ENCODE results near the gene ANKRD28.

Gene ANKRD28

DNA sequence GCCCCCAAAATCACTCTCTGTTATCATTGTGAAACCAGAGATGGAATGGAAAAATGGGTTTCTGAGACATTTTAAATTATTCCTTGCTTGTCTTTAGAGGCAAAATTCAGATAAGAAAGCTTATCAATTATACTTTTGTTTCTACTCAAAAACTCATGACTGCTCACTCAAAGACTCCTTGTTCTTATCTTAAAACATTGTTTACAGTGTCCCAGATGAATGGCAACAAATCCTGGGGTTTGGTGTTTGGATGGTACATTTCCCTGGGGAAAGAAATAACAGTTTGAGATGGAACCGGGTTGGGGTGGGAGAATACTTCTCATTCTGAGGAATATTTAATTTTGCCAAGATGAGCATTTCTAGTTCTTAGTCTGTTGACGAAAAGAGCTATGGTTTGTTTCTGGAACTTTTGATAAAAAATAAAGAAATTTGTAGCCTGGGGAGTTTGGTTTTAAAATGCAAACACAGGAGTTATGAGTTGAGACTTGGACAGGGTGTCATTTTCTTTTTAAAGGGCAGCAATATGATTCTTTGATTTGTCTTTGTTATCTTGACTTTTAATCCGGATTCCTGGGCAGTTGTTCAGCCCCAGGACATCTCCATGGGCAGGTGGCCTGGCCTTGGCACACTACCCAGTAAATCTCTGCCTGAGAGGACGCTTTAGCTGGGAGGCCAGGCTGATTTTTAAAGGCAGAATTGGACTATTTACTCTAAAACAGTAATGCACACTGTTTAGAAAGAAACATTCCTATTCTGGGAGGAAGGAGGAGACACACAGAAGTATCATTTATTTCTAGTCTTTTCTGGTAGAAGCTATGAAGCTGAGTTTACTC lies 163.8 kb downstream of the ANKRD28 start:
- no peaks in the 10 kb centered on the region for H3F3A ChIP-seq (ENCODE audit: low read depth)
- no peaks in the 10 kb centered on the region for H3K27me3 ChIP-seq (ENCODE audit: insufficient read depth, low read length, poor library complexity, severe bottlenecking)
- no peaks in the 10 kb centered on the region for H3K9me3 ChIP-seq (ENCODE audit: insufficient read depth, low read depth, low read length)
- no peak overlapping the region for H3K4me2 ChIP-seq (ENCODE audit: low read depth, low read length, poor library complexity, severe bottlenecking)
- TF ChIP-seq, protein P1, sequence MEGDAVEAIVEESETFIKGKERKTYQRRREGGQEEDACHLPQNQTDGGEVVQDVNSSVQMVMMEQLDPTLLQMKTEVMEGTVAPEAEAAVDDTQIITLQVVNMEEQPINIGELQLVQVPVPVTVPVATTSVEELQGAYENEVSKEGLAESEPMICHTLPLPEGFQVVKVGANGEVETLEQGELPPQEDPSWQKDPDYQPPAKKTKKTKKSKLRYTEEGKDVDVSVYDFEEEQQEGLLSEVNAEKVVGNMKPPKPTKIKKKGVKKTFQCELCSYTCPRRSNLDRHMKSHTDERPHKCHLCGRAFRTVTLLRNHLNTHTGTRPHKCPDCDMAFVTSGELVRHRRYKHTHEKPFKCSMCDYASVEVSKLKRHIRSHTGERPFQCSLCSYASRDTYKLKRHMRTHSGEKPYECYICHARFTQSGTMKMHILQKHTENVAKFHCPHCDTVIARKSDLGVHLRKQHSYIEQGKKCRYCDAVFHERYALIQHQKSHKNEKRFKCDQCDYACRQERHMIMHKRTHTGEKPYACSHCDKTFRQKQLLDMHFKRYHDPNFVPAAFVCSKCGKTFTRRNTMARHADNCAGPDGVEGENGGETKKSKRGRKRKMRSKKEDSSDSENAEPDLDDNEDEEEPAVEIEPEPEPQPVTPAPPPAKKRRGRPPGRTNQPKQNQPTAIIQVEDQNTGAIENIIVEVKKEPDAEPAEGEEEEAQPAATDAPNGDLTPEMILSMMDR (conservative IDR thresholded peaks at IDR 0.05; ENCODE audit: low read length), result no peak
- no peak for TF ChIP-seq EZH2phosphoT487 (IDR thresholded peaks at IDR 0.05; ENCODE audit: borderline replicate concordance)
- no peak overlapping the region for H3K9ac ChIP-seq (ENCODE audit: low read depth, low read length, poor library complexity, severe bottlenecking)
- no peaks in the 10 kb centered on the region for H3K9me2 ChIP-seq (replicated peaks; ENCODE audit: low read depth, low read length)
- H2AFZ ChIP-seq (ENCODE audit: low read length), result no peak overlapping the region
- no peaks in the 10 kb centered on the region for H3K79me2 ChIP-seq (ENCODE audit: insufficient read depth, low read length)
- no peaks in the 10 kb centered on the region for H3K36me3 ChIP-seq (ENCODE audit: insufficient read depth, low read length)
- no peak overlapping the region for H3K4me3 ChIP-seq (ENCODE audit: low read length, poor library complexity, severe bottlenecking)
- no peaks in the 10 kb centered on the region for H4K20me1 ChIP-seq (ENCODE audit: insufficient read depth, low read length, poor library complexity, severe bottlenecking)
- peaks cover 12% of the 10 kb centered on the region for H3K4me1 ChIP-seq (ENCODE audit: insufficient read depth, low read length, poor library complexity, severe bottlenecking)

GRCh38 chr3:15633159-15633558 lies 164.6 kb downstream of the ANKRD28 start:
- TF ChIP-seq, protein P1 (conservative IDR thresholded peaks at IDR 0.05; ENCODE audit: low read length), result no peak
- TF ChIP-seq EZH2phosphoT487 (IDR thresholded peaks at IDR 0.05; ENCODE audit: borderline replicate concordance), result no peak
- Histone ChIP-seq H2AFZ (ENCODE audit: low read length) (no peak overlapping the region), H3K4me3 (ENCODE audit: low read length, poor library complexity, severe bottlenecking) (no peak overlapping the region), H3K9me2 (replicated peaks; ENCODE audit: low read depth, low read length) (no peaks in the 10 kb centered on the region), H3K27me3 (ENCODE audit: insufficient read depth, low read length, poor library complexity, severe bottlenecking) (no peaks in the 10 kb centered on the region), H3F3A (ENCODE audit: low read depth) (no peaks in the 10 kb centered on the region), H3K9ac (ENCODE audit: low read depth, low read length, poor library complexity, severe bottlenecking) (no peak overlapping the region), H3K36me3 (ENCODE audit: insufficient read depth, low read length) (no peaks in the 10 kb centered on the region), H3K79me2 (ENCODE audit: insufficient read depth, low read length) (no peaks in the 10 kb centered on the region), H3K9me3 (ENCODE audit: insufficient read depth, low read depth, low read length) (no peaks in the 10 kb centered on the region), H3K4me1 (ENCODE audit: insufficient read depth, low read length, poor library complexity, severe bottlenecking) (peaks cover 12% of the 10 kb centered on the region), H3K4me2 (ENCODE audit: low read depth, low read length, poor library complexity, severe bottlenecking) (no peak overlapping the region), H4K20me1 (ENCODE audit: insufficient read depth, low read length, poor library complexity, severe bottlenecking) (no peaks in the 10 kb centered on the region)

- H4K20me1 ChIP-seq (ENCODE audit: insufficient read depth, low read length, poor library complexity, severe bottlenecking), result no peaks in the 10 kb centered on the region
- H3K4me3 ChIP-seq (ENCODE audit: low read length, poor library complexity, severe bottlenecking), result no peak overlapping the region
- peaks cover 12% of the 10 kb centered on the region for H3K4me1 ChIP-seq (ENCODE audit: insufficient read depth, low read length, poor library complexity, severe bottlenecking)
- no peak overlapping the region for H2AFZ ChIP-seq (ENCODE audit: low read length)
- H3K9me2 ChIP-seq (replicated peaks; ENCODE audit: low read depth, low read length), result no peaks in the 10 kb centered on the region
- H3K9me3 ChIP-seq (ENCODE audit: insufficient read depth, low read depth, low read length), result no peaks in the 10 kb centered on the region
- no peaks in the 10 kb centered on the region for H3K79me2 ChIP-seq (ENCODE audit: insufficient read depth, low read length)
- H3K36me3 ChIP-seq (ENCODE audit: insufficient read depth, low read length), result no peaks in the 10 kb centered on the region
- no peaks in the 10 kb centered on the region for H3K27me3 ChIP-seq (ENCODE audit: insufficient read depth, low read length, poor library complexity, severe bottlenecking)
- H3F3A ChIP-seq (ENCODE audit: low read depth), result no peaks in the 10 kb centered on the region
- no peak overlapping the region for H3K4me2 ChIP-seq (ENCODE audit: low read depth, low read length, poor library complexity, severe bottlenecking)
- TF ChIP-seq, protein P1 (conservative IDR thresholded peaks at IDR 0.05; ENCODE audit: low read length), result no peak
- no peak for TF ChIP-seq EZH2phosphoT487 (IDR thresholded peaks at IDR 0.05; ENCODE audit: borderline replicate concordance)
- no peak overlapping the region for H3K9ac ChIP-seq (ENCODE audit: low read depth, low read length, poor library complexity, severe bottlenecking)
Measured at GRCh38 chr3:15632212-15632580, 165.6 kb downstream of the ANKRD28 start.
